HEK293 (cell line): ENCODE data around the gene MMP11.

ENCODE experiments used
- CTCF ChIA-PET: fragments of 350-600 bp; formaldehyde crosslinking; extraction: SDS; loops from one replicate; lab custom pipeline; 2021; ENCODE audit warnings: antibody characterized with exemption; lab: Yijun Ruan, JAX
- POLR2A ChIA-PET: fragments of 300-600 bp; formaldehyde crosslinking; extraction: SDS; loops from one replicate; lab custom pipeline; 2020; ENCODE audit warnings: antibody characterized with exemption, inconsistent platforms; lab: Yijun Ruan, JAX
- H3K27ac ChIP-seq: fragments of 200-500 bp; sonication (Bioruptor generic); 2 replicates; pipeline ENCODE4 v1.5.1; 2014; ENCODE audit warnings: low read depth, low read length, control low read depth, inconsistent platforms; ENCODE audit errors: extremely low read depth
- H3K36me3 ChIP-seq, 2 experiments: fragments of 200-500 bp in 1 of 2; sonication (Bioruptor generic) in 1 of 2; 1 replicate in 1 of 2; 2 replicates in 1 of 2; pipeline ENCODE4 v1.5.1; 2014 to 2017; ENCODE audit warnings: inconsistent platforms in 2 of 2, low read length in 2 of 2; ENCODE audit not compliant: control insufficient read depth in 2 of 2, insufficient read depth in 1 of 2
- H3K4me1 ChIP-seq: fragments of 200-500 bp; sonication (Bioruptor generic); 2 replicates; pipeline ENCODE4 v1.5.1; 2014; ENCODE audit warnings: mild to moderate bottlenecking, low read length, inconsistent platforms; ENCODE audit not compliant: control insufficient read depth, insufficient read depth
- H3K4me3 ChIP-seq: 2 replicates; pipeline ENCODE4 v1.5.1; 2011; ENCODE audit warnings: low read depth, mild to moderate bottlenecking, control low read depth, low read length, moderate library complexity
- H3K9me3 ChIP-seq: fragments of 200-500 bp; sonication (Bioruptor generic); 2 replicates; pipeline ENCODE4 v1.5.1; 2014; ENCODE audit warnings: low read depth, low read length, inconsistent platforms; ENCODE audit not compliant: control insufficient read depth, insufficient read depth
- GLIS2 ChIP-seq: fragments of 450-650 bp; formaldehyde crosslinking; IDR thresholded peaks from 2 replicates; pipeline ENCODE4 v1.5.1; 2016; ENCODE audit warnings: missing biosample characterization, missing genetic modification characterization
- KLF9 ChIP-seq: fragments of 450-650 bp; formaldehyde crosslinking; IDR thresholded peaks from 2 replicates; pipeline ENCODE4 v1.5.1; 2016; ENCODE audit warnings: missing biosample characterization, missing genetic modification characterization, low read depth
- MZF1 ChIP-seq: fragments of 450-650 bp; formaldehyde crosslinking; IDR thresholded peaks from 2 replicates; pipeline ENCODE4 v1.5.1; 2017; ENCODE audit warnings: missing biosample characterization, missing genetic modification characterization, borderline replicate concordance
- PRDM1 ChIP-seq: fragments of 450-650 bp; formaldehyde crosslinking; IDR thresholded peaks from 2 replicates; pipeline ENCODE4; 2016; ENCODE audit warnings: missing biosample characterization, missing genetic modification characterization
- REPIN1 ChIP-seq: fragments of 450-650 bp; formaldehyde crosslinking; IDR thresholded peaks from 2 replicates; pipeline ENCODE4 v1.5.1; 2017; ENCODE audit warnings: missing biosample characterization, missing genetic modification characterization, low read depth
- SP3 ChIP-seq: fragments of 450-650 bp; formaldehyde crosslinking; IDR thresholded peaks from 2 replicates; pipeline ENCODE4 v1.5.1; 2016; ENCODE audit warnings: missing biosample characterization, missing genetic modification characterization
- WT1 ChIP-seq: fragments of 450-650 bp; formaldehyde crosslinking; IDR thresholded peaks from 2 replicates; pipeline ENCODE4 v1.5.1; 2016; ENCODE audit warnings: missing biosample characterization, missing genetic modification characterization
- YY1 ChIP-seq: fragments of 450-650 bp; formaldehyde crosslinking; IDR thresholded peaks from 2 replicates; pipeline ENCODE4 v1.5.1; 2018; ENCODE audit warnings: missing biosample characterization, missing genetic modification characterization
- YY2 ChIP-seq: fragments of 450-650 bp; formaldehyde crosslinking; IDR thresholded peaks from 2 replicates; pipeline ENCODE4 v1.5.1; 2016; ENCODE audit warnings: missing biosample characterization, missing genetic modification characterization
- ZBTB7A ChIP-seq: fragments of 450-650 bp; formaldehyde crosslinking; IDR thresholded peaks from 2 replicates; pipeline ENCODE4 v1.5.1; 2016; ENCODE audit warnings: low read depth, missing biosample characterization, missing genetic modification characterization
- ZBTB8A ChIP-seq: fragments of 450-650 bp; formaldehyde crosslinking; IDR thresholded peaks from 2 replicates; pipeline ENCODE4 v1.5.1; 2016; ENCODE audit warnings: missing biosample characterization, missing genetic modification characterization
- ZFHX2 ChIP-seq: fragments of 450-650 bp; formaldehyde crosslinking; conservative IDR thresholded peaks from 2 replicates; pipeline ENCODE4 v1.5.1; 2016; ENCODE audit warnings: missing biosample characterization, missing genetic modification characterization
- ZNF174 ChIP-seq: fragments of 450-650 bp; formaldehyde crosslinking; IDR thresholded peaks from 2 replicates; pipeline ENCODE4 v1.5.0; 2017; ENCODE audit warnings: missing biosample characterization, mild to moderate bottlenecking, missing genetic modification characterization
- ZNF175 ChIP-seq: fragments of 450-650 bp; formaldehyde crosslinking; IDR thresholded peaks from 2 replicates; pipeline ENCODE4 v1.5.1; 2016; ENCODE audit warnings: missing biosample characterization, missing genetic modification characterization
- ZNF324 ChIP-seq: fragments of 450-650 bp; formaldehyde crosslinking; IDR thresholded peaks from 2 replicates; pipeline ENCODE4 v1.5.1; 2016; ENCODE audit warnings: missing biosample characterization, missing genetic modification characterization
- ZNF335 ChIP-seq: fragments of 450-650 bp; formaldehyde crosslinking; conservative IDR thresholded peaks from 2 replicates; pipeline ENCODE4 v1.5.1; 2016; ENCODE audit warnings: missing biosample characterization, missing genetic modification characterization
- ZNF341 ChIP-seq: fragments of 450-650 bp; formaldehyde crosslinking; IDR thresholded peaks from 2 replicates; pipeline ENCODE4; 2016; ENCODE audit warnings: low read depth, missing biosample characterization, missing genetic modification characterization
- ZNF433 ChIP-seq: fragments of 450-650 bp; formaldehyde crosslinking; IDR thresholded peaks from 2 replicates; pipeline ENCODE4 v1.5.1; 2016; ENCODE audit warnings: missing biosample characterization, missing genetic modification characterization, low read depth
- ZNF510 ChIP-seq: fragments of 450-650 bp; formaldehyde crosslinking; IDR thresholded peaks from 2 replicates; pipeline ENCODE4 v1.5.1; 2018; ENCODE audit warnings: mild to moderate bottlenecking, missing genetic modification characterization, missing biosample characterization; ENCODE audit not compliant: insufficient replicate concordance
- ZNF600 ChIP-seq: fragments of 450-650 bp; formaldehyde crosslinking; IDR thresholded peaks from 2 replicates; pipeline ENCODE4 v1.5.1; 2016; ENCODE audit warnings: missing biosample characterization, missing genetic modification characterization
- ZSCAN30 ChIP-seq: fragments of 450-650 bp; IDR thresholded peaks from 2 replicates; pipeline ENCODE4 v1.5.1; 2018; ENCODE audit warnings: missing biosample characterization, mild to moderate bottlenecking, missing genetic modification characterization, moderate library complexity
- TF ChIP-seq, protein P1 (sequence below): IDR thresholded peaks from 2 replicates; pipeline ENCODE4 v1.6.1; 2011; ENCODE audit warnings: mild to moderate bottlenecking, low read depth, low read length, borderline replicate concordance
- TF ChIP-seq, protein P2 (sequence below): fragments of 450-650 bp; formaldehyde crosslinking; IDR thresholded peaks from 2 replicates; pipeline ENCODE4 v1.5.1; 2016; ENCODE audit warnings: missing biosample characterization, missing genetic modification characterization
- TF ChIP-seq, protein P3 (sequence below): fragments of 450-650 bp; formaldehyde crosslinking; IDR thresholded peaks from 2 replicates; pipeline ENCODE4 v1.5.1; 2016; ENCODE audit warnings: missing biosample characterization, missing genetic modification characterization
- TF ChIP-seq, protein P4 (sequence below): fragments of 450-650 bp; formaldehyde crosslinking; IDR thresholded peaks from 2 replicates; pipeline ENCODE4 v1.5.1; 2016; ENCODE audit warnings: missing biosample characterization, missing genetic modification characterization, borderline replicate concordance

Gene MMP11

DNA sequence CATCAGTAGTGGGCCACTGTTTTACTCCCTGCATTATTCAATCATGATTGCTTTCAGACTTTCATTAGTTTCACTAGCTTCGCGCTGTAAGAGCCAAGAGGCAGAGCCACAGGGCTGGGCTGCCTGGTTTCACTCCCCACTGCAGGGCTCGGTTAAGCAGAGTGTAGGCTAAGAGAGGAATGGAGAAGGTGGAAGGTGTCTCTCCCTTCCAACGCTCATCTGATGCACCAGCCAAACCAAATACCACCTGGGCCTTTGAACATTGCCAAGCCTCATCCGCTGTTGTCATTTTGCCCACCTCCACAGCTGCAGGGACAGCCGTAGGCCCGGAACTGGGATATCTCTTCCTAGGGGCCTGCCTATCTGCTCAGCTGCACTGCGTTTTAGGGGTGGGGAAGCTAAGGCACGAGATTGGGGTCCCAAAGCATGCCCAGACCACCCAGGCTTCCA lies 13.6 kb downstream of the MMP11 start (continued):
- TF ChIP-seq MZF1 (tag by site-specific recombination) (no peak), YY2 (tag by site-specific recombination) (no peak), PRDM1 (tag by site-specific recombination) (peak; percentile 79), ZNF600 (tag by site-specific recombination) (no peak), ZBTB7A (no peak), ZNF510 (no peak), WT1 (tag by site-specific recombination) (no peak)

DNA sequence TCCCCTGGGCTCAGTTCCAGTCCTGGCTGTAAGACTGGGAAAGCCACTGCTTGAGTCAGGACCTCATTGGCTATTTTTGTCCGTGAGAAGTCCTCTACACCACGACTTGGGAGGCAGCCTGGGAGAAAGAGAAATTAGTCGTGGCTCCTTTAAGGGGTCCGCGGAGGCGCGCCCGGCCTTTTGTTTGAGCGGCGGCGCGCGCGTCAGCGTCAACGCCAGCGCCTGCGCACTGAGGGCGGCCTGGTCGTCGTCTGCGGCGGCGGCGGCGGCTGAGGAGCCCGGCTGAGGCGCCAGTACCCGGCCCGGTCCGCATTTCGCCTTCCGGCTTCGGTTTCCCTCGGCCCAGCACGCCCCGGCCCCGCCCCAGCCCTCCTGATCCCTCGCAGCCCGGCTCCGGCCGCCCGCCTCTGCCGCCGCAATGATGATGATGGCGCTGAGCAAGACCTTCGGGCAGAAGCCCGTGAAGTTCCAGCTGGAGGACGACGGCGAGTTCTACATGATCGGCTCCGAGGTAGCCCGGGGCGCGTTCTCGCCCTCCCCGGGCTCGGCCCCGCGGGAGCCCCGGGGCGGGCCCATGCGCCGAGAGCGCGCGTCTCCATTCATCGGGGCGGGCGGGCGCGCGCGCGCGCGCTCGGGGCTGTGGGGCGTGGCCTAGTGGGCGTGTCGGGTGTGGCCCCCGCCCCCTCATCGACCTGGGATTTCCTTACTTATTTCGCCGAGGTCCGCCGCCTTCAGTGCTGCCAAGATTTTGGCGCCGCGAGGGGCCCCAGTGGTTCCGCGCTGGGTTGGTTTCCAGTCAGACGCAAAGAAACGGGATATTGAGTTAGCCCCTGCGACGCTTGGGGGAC lies 14.3 kb downstream of the MMP11 start, which contains the start of gene SMARCB1:
TSS of gene SMARCB1 (plus strand) at position 215 of the 848 bp plus-strand sequence. CDS start at position 419, 204 bp downstream.
- POLR2A ChIA-PET: interaction anchor here (0.5 to 1.3 kb wide), 7 partner anchors 9 to 71 kb away, joined by 3 to 6 read pairs (median 4); partner anchors contain the start of gene SLC2A11
- Histone ChIP-seq H3K4me3 (peak within 1 kb of the TSS; percentile 85), H3K36me3 (peaks cover 4 to 16% of the 10 kb centered on the region in 2 experiments), H3K9me3 (no peaks in the 10 kb centered on the region), H3K4me1 (peaks cover 9% of the 10 kb centered on the region), H3K27ac (peak within 1 kb of the TSS; percentile 99)
- CTCF ChIA-PET: interaction anchor here (1.7 kb wide), 1 partner anchor 18 kb away, joined by 6 read pairs; no protein-coding TSS in a partner anchor
- TF ChIP-seq, protein P1, sequence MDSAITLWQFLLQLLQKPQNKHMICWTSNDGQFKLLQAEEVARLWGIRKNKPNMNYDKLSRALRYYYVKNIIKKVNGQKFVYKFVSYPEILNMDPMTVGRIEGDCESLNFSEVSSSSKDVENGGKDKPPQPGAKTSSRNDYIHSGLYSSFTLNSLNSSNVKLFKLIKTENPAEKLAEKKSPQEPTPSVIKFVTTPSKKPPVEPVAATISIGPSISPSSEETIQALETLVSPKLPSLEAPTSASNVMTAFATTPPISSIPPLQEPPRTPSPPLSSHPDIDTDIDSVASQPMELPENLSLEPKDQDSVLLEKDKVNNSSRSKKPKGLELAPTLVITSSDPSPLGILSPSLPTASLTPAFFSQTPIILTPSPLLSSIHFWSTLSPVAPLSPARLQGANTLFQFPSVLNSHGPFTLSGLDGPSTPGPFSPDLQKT: no peak
- TF ChIP-seq ZFHX2 (tag by site-specific recombination) (peak; percentile 67), GLIS2 (peak; percentile 31; the same call in 1 of the 2 replicates), REPIN1 (tag by site-specific recombination) (no peak), SP3 (tag by site-specific recombination) (peak; percentile 70), ZNF175 (tag by site-specific recombination) (no peak), ZNF324 (tag by site-specific recombination) (0 out of 2 replicates have a peak, but pooled peaks have one; percentile 44), ZSCAN30 (peak; percentile 72; the same call in 1 of the 2 replicates), KLF9 (tag by site-specific recombination) (peak; percentile 99), ZNF335 (tag by site-specific recombination) (peak; percentile 64; the same call in 1 of the 2 replicates), ZNF600 (tag by site-specific recombination) (no peak), YY1 (tag by site-specific recombination) (no peak), ZBTB8A (tag by site-specific recombination) (peak; percentile 65), ZNF433 (no peak), ZNF341 (no peak), ZNF174 (tag by site-specific recombination) (no peak)
- TF ChIP-seq, protein P2, sequence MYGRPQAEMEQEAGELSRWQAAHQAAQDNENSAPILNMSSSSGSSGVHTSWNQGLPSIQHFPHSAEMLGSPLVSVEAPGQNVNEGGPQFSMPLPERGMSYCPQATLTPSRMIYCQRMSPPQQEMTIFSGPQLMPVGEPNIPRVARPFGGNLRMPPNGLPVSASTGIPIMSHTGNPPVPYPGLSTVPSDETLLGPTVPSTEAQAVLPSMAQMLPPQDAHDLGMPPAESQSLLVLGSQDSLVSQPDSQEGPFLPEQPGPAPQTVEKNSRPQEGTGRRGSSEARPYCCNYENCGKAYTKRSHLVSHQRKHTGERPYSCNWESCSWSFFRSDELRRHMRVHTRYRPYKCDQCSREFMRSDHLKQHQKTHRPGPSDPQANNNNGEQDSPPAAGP: peak; percentile 31; the same call in 1 of the 2 replicates
- TF ChIP-seq, protein P3, sequence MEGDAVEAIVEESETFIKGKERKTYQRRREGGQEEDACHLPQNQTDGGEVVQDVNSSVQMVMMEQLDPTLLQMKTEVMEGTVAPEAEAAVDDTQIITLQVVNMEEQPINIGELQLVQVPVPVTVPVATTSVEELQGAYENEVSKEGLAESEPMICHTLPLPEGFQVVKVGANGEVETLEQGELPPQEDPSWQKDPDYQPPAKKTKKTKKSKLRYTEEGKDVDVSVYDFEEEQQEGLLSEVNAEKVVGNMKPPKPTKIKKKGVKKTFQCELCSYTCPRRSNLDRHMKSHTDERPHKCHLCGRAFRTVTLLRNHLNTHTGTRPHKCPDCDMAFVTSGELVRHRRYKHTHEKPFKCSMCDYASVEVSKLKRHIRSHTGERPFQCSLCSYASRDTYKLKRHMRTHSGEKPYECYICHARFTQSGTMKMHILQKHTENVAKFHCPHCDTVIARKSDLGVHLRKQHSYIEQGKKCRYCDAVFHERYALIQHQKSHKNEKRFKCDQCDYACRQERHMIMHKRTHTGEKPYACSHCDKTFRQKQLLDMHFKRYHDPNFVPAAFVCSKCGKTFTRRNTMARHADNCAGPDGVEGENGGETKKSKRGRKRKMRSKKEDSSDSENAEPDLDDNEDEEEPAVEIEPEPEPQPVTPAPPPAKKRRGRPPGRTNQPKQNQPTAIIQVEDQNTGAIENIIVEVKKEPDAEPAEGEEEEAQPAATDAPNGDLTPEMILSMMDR: no peak
- TF ChIP-seq, protein P4, sequence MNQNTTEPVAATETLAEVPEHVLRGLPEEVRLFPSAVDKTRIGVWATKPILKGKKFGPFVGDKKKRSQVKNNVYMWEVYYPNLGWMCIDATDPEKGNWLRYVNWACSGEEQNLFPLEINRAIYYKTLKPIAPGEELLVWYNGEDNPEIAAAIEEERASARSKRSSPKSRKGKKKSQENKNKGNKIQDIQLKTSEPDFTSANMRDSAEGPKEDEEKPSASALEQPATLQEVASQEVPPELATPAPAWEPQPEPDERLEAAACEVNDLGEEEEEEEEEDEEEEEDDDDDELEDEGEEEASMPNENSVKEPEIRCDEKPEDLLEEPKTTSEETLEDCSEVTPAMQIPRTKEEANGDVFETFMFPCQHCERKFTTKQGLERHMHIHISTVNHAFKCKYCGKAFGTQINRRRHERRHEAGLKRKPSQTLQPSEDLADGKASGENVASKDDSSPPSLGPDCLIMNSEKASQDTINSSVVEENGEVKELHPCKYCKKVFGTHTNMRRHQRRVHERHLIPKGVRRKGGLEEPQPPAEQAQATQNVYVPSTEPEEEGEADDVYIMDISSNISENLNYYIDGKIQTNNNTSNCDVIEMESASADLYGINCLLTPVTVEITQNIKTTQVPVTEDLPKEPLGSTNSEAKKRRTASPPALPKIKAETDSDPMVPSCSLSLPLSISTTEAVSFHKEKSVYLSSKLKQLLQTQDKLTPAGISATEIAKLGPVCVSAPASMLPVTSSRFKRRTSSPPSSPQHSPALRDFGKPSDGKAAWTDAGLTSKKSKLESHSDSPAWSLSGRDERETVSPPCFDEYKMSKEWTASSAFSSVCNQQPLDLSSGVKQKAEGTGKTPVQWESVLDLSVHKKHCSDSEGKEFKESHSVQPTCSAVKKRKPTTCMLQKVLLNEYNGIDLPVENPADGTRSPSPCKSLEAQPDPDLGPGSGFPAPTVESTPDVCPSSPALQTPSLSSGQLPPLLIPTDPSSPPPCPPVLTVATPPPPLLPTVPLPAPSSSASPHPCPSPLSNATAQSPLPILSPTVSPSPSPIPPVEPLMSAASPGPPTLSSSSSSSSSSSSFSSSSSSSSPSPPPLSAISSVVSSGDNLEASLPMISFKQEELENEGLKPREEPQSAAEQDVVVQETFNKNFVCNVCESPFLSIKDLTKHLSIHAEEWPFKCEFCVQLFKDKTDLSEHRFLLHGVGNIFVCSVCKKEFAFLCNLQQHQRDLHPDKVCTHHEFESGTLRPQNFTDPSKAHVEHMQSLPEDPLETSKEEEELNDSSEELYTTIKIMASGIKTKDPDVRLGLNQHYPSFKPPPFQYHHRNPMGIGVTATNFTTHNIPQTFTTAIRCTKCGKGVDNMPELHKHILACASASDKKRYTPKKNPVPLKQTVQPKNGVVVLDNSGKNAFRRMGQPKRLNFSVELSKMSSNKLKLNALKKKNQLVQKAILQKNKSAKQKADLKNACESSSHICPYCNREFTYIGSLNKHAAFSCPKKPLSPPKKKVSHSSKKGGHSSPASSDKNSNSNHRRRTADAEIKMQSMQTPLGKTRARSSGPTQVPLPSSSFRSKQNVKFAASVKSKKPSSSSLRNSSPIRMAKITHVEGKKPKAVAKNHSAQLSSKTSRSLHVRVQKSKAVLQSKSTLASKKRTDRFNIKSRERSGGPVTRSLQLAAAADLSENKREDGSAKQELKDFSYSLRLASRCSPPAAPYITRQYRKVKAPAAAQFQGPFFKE: no peak
